GM18519 (cell line): Measurements from ENCODE around the gene CSNK1G2.
"Not testable (repeated sequence)": the region's sequence is repeated elsewhere in the genome, so short reads cannot be mapped to it uniquely, and the experiment has no call there.

Experiments
- ATAC-seq: cut with Tn5 transposase; IDR thresholded peaks from one replicate; pipeline ENCODE4 v1.9.1; 2021; ENCODE audit warnings: mild to moderate bottlenecking, moderate library complexity; ENCODE audit not compliant: unreplicated experiment, low FRiP score

Gene CSNK1G2

DNA sequence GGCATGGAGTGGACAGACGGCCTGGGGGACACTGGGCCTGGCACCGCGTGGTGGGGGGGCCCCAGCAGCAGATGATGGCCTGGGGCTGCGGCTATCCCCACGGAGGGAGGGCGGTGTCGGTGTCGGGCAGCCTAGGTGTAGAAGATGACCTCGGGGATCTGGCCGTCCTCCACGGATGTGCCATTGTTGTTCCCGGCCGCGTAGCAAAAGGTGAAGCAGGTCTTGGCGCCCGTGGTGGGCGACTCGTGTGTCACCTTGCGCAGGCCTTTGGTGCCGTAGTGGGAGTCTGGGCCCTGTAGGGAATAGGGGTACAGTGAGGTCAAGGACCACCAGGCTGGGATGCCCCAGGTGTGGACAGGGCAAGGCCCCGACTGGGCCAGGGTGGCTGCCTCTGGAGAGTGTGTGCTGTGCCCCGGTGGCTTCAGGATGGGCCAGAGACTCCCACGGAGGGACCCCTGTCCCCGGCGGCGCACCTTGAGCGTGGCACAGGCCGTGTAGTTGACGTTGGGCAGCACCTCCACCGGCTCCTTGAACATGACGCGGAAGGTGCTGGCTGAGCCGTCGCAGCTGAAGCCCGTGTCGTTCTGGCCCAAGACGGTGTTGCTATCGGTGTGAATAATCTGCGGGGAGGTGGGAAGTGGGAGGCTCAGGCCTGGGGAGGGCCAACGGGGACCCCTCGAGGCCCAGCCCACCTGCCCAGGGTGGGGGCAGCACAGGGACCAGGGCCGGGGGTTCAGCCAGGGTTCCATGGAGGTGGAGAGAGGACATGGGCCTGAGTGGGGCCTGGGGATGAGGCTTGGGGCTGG lies 45.6 kb downstream of the CSNK1G2 start:
- no peak for ATAC-seq

DNA sequence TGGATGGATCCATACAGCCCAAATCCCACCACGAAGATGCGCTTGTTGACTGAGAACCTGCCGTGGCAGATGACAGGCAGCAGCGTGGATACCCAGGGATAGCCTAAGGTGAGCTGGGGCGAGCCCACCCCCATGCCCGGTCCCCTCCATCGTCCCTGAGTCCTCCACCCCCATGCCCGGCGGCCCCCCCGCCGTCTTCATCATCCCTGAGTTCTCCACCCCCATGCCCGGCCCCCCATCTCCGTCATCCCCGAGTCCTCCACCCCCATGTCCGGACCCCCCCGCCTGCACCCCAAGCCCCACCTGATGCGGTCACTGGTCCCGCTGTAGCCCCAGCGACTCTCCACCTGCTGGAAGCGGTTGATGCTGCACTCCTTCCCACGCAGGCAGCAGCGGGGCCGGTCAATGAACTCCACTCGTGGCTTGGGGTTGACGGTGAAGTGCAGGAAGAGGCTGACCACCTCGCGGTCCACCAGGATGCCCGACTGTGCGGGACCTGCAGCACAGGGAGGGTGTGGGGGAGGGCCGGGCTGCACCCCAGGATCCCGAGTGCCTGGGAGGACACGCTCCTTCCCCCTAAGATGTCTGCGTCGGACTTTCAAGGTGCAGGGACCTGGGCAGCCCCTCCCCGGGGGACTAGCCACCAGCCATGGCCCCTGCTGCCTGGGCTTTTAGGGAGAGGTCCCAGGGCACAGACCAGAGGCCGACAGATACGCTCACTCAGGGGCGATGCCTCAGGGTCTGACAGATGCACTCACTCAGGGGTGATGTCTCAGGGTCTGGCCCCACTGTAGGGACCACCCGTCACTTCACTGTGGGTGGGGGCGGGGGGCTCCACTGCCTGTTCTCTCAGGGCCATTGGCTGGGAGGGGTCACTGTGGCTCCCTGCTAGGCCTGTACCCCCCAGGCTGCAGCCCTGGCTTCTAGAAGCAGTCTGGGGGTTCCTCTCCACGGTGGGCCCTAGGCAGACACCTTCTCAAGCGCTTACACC lies 46.5 kb downstream of the CSNK1G2 start:
- no peak for ATAC-seq

DNA sequence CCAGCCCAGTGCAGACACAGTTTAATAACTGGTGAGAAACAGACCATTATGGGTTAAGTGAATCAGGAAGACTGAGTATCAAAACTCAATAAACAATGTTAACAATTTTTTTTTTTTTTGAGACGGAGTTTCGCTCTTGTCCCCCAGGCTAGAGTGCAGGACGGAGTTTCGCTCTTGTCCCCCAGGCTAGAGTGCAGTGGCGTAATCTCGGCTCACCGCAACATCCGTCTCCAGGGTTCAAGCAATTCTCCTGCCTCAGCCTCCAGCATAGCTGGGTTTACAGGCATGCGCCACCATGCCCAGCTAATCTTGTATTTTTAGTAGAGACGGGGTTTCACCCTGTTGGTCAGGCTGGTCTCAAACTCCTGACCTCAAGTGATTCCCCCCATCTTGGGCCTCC lies 47.5 kb downstream of the CSNK1G2 start:
- not testable (repeated sequence) for ATAC-seq

GRCh38 chr19:1989513-1990229 lies 48.7 kb downstream of the CSNK1G2 start:
- no peak for ATAC-seq

GRCh38 chr19:1990230-1991017 lies 49.5 kb downstream of the CSNK1G2 start:
- ATAC-seq = no peak

GRCh38 chr19:1991018-1991913 lies 50.3 kb downstream of the CSNK1G2 start:
- no peak for ATAC-seq

GRCh38 chr19:1992759-1993260 lies 51.8 kb downstream of the CSNK1G2 start:
- ATAC-seq = no peak

DNA sequence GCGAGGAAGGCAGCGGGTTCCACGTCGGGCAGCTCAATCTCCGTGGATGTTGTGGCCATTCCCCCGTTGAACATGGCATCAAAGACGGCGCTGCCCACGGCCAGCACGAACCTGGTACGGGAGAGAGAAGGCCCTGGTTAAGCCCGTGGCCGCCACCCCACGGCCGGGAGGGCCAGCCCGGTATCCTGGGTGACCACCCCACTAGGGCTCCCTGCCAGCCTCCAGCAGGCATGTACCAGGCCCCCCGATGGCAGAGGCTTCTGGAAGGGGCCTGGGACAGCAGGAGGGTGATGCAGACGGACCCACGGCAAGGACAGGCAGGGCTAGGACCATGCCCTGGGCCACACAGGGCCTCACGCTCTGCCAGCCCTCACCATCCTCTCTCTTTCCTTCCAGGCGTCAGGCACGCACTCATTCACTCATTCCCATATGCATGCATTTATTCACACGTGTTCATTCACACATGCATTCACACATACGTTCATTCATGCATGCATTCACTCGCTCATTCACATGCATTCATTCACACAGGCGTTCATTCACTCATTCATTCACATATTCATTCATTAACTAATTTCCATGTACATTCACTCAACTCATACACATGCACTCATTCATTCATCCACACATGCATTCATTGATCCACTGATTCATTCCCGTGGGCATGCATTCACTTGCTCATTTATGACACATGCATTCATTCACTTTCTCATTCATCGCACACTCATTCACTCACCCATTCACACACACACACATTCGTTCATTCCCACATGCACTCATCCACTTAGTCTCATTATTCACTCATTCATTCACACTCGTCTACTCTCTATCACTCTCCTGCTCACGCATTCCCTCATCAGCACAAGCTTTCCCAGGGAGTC lies 56.6 kb downstream of the CSNK1G2 start:
- no peak for ATAC-seq

- ATAC-seq = no peak
Observed at GRCh38 chr19:1998712-1999708, 58.0 kb downstream of the CSNK1G2 start.

DNA sequence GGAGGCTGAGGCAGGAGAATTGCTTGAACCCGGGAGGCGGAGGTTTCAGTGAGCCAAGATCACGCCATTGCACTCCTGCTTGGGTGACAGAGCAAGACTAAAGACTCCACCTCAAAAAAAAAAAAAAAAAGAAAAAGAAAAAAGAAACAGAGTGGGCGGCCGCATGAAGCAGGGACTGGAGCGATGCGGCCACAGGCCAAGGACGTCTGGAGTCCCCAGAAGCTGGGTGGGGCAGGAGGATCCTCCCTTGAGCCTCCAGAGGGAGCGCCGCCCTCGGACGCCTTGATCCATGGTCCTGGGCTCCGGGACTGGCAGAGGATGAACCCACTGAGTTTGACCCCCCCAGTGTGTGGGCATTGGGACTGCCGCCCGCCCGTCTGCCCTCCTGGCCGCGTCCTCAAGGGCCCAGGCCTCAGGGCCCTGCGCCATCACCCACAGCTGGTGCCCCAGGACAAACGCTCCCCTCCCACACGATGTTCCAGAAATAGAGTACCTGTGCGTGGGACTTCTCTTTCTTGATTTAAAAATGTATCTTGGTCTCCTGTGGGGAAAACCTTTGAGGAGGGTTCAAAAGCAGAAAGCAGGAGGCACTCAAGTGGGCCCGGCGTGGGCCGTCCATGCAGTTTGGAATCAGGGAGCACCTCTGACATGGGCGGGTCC lies 59.0 kb downstream of the CSNK1G2 start:
- ATAC-seq = no peak

- ATAC-seq = no peak
Observed at GRCh38 chr19:2003874-2004273, 62.9 kb downstream of the CSNK1G2 start.

- no peak for ATAC-seq
Observed at GRCh38 chr19:2010135-2010668, 69.2 kb downstream of the CSNK1G2 start.

DNA sequence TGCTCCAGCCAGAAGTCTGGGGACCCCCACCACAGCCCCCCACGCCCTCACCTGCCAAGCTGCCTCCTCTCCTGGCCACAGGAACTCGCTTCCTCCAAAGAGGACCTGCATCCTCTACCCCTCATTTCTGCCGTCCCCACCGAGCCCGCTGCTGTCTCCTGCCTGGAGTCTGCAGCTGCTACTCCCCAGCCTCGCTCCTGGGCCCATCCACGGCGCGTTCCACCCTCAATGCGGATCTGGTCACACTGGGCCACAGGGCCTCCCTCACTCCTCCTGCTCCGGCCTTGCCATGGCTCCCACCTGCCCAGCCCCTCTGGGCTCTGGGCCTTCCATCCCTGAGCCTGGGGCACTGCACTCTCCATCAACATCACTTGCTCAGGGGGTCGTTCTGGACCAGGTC lies 70.2 kb downstream of the CSNK1G2 start:
- ATAC-seq = no peak

DNA sequence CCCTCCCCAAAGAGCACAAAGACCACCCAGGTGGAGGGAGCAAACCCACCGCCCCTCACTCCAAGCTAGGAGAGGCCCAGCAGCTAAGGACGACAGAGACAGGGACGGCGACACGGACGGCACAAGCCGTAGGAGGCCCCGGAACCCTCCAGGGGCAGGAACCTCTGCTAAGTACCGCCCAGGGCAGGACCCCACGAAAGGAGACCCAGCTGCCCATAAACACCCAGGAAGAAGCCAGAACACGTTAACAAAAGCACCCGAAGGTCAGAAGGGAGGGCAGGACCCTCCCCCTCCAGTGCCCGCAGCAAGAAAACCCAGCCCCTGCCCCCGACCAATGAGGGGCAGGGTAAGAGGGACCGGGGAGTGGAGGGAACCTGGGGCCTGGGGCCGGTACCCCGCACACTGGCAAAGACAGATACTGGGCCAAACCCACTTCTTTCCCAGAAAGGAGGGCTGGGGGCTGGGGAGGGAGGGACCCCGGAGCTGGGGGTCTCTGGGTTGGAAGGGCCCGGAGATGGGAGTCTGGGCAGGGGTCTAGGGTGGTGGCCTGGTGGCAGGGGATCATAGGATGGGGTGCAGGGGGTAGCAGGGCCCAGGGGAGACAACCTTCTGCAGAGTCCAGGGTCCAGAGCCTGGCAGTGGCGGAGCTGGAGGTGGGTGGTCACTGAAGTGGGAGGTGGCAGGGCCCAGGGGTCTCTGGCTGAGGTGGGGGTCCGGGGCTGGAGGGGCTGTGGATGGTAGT lies 72.1 kb downstream of the CSNK1G2 start:
- no peak for ATAC-seq

DNA sequence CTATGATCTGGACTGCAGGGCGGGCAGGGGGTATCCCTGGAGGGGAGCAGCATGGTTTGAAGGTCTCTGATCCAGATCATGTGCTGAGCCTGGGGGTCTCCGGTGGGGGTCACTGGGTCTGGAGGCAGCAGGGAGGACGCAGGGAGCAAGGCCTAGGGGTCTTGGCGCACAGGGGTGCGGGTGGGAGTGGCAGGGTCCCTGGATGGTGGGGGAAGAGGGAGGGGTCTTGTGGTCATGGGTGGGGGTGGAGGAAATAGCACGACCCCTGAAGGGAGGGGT lies 72.7 kb downstream of the CSNK1G2 start:
- no peak for ATAC-seq
